A549 (cell line): ENCODE data around the gene RAD51B. TPM values are rescaled to one million over a fixed set of nuclear protein-coding genes. Genes with fewer than 3 reads are reported as not detected.

Experiments
- ATAC-seq, 2 experiments: fragments of 200-7000 bp in 1 of 2; fragments of >200 bp in 1 of 2; cut with Nextera tagmentation in 1 of 2; cut with Tn5 transposase in 1 of 2; 3 replicates each; pipeline versions ENCODE4 v1.8.0 to v1.9.1; 2018 to 2020; ENCODE audit warnings: mild to moderate bottlenecking in 1 of 2, moderate library complexity in 1 of 2
- CTCF ChIA-PET: fragments of 300-600 bp; sonication (Branson Sonifier 250); formaldehyde crosslinking; extraction: SDS; loops from one replicate; lab custom pipeline; 2021; ENCODE audit warnings: antibody characterized with exemption, inconsistent platforms; lab: Yijun Ruan, JAX
- POLR2A ChIA-PET: fragments of 350-600 bp; formaldehyde crosslinking; extraction: SDS; loops from one replicate; lab custom pipeline; 2021; ENCODE audit warnings: antibody characterized with exemption, inconsistent platforms; lab: Yijun Ruan, JAX
- DNase-seq, 2 experiments: peaks; one replicate each; pipeline versions ENCODE4 v3.0.0 to v3.0.0-alpha.2; 2011 to 2016; ENCODE audit warnings: low read depth in 1 of 2, low spot score in 1 of 2
- FAIRE-seq: peaks from 2 replicates; lab custom pipeline; 2011; peaks lifted over from hg19 to GRCh38; lab: Jason Lieb, UNC
- H3K27ac ChIP-seq, 2 experiments: fragments of >200 bp; sonication (Bioruptor Twin); formaldehyde crosslinking; 3 replicates each; pipeline ENCODE4 v1.5.1; 2016 to 2017
- H3K4me1 ChIP-seq: fragments of >200 bp; sonication (Bioruptor Twin); formaldehyde crosslinking; 3 replicates; pipeline ENCODE4 v1.6.1; 2016
- H3K4me2 ChIP-seq: fragments of >200 bp; sonication (Bioruptor Twin); formaldehyde crosslinking; 3 replicates; pipeline ENCODE4 v1.6.1; 2016
- H3K4me3 ChIP-seq: fragments of >200 bp; sonication (Bioruptor Twin); formaldehyde crosslinking; 3 replicates; pipeline ENCODE4 v1.5.1; 2016
- H3K9me3 ChIP-seq: fragments of >200 bp; sonication (Bioruptor Twin); formaldehyde crosslinking; 3 replicates; pipeline ENCODE4 v1.6.1; 2016
- BHLHE40 ChIP-seq: IDR thresholded peaks from 2 replicates; pipeline ENCODE4 v1.6.1; 2012; ENCODE audit warnings: low read depth, low read length, inconsistent platforms
- CEBPB ChIP-seq, 2 experiments: fragments of >200 bp in 1 of 2; sonication (Bioruptor Twin) in 1 of 2; formaldehyde crosslinking in 1 of 2; IDR thresholded peaks; 2 replicates each; pipeline ENCODE4 v1.6.1; 2012 to 2016
- CHD4 ChIP-seq: fragments of 200-600 bp; sonication (generic); IDR thresholded peaks from 2 replicates; pipeline ENCODE4 v1.6.1; 2016; ENCODE audit warnings: antibody characterized with exemption, mild to moderate bottlenecking, borderline replicate concordance
- CTCF ChIP-seq: fragments of >200 bp; sonication (Bioruptor Twin); formaldehyde crosslinking; IDR thresholded peaks from 3 replicates; pipeline ENCODE4 v1.5.1; 2016
- EHMT2 ChIP-seq: fragments of 200-600 bp; sonication (generic); IDR thresholded peaks from 2 replicates; pipeline ENCODE4 v1.6.1; 2016; ENCODE audit warnings: antibody characterized with exemption, low read depth, mild to moderate bottlenecking, moderate library complexity
- ELK1 ChIP-seq: fragments of 150-350 bp; IDR thresholded peaks from 2 replicates; pipeline ENCODE4 v1.6.1; 2014; ENCODE audit warnings: low read depth, mild to moderate bottlenecking, low read length
- ESRRA ChIP-seq: fragments of 150-350 bp; IDR thresholded peaks from 2 replicates; pipeline ENCODE4 v1.6.1; 2014; ENCODE audit warnings: mild to moderate bottlenecking, low read length, borderline replicate concordance
- FOSB ChIP-seq: fragments of 250-450 bp; sonication (Bioruptor Pico); IDR thresholded peaks from 2 replicates; pipeline ENCODE4 v1.5.0; 2020; ENCODE audit warnings: mild to moderate bottlenecking, moderate library complexity
- HDAC2 ChIP-seq: fragments of 200-600 bp; sonication (generic); IDR thresholded peaks from 2 replicates; pipeline ENCODE4 v1.6.1; 2016
- HES2 ChIP-seq: fragments of >200 bp; sonication (Bioruptor Twin); formaldehyde crosslinking; IDR thresholded peaks from 2 replicates; pipeline ENCODE4 v1.6.1; 2016
- HEYL ChIP-seq: fragments of 250-450 bp; sonication (Bioruptor Pico); IDR thresholded peaks from 2 replicates; pipeline ENCODE4 v1.8.0; 2021; ENCODE audit warnings: mild to moderate bottlenecking, moderate library complexity
- HOXB5 ChIP-seq: fragments of 250-450 bp; sonication (Bioruptor Pico); IDR thresholded peaks from 2 replicates; pipeline ENCODE4 v1.5.0; 2020; ENCODE audit warnings: mild to moderate bottlenecking, moderate library complexity
- JUN ChIP-seq, 2 experiments: fragments of >200 bp; sonication (Bioruptor Twin); formaldehyde crosslinking; IDR thresholded peaks; 2 replicates in 1 of 2; 3 replicates in 1 of 2; pipeline ENCODE4 v1.6.1; 2016 to 2017
- JUNB ChIP-seq: fragments of >200 bp; sonication (Bioruptor Twin); formaldehyde crosslinking; IDR thresholded peaks from 2 replicates; pipeline ENCODE4 v1.6.1; 2016
- MAZ ChIP-seq: fragments of 150-350 bp; IDR thresholded peaks from 2 replicates; pipeline ENCODE4 v1.6.1; 2014; ENCODE audit warnings: antibody characterized with exemption, low read depth, low read length, borderline replicate concordance
- MYC ChIP-seq: IDR thresholded peaks from 2 replicates; pipeline ENCODE4 v1.6.1; 2012; ENCODE audit warnings: mild to moderate bottlenecking, inconsistent platforms, low read length, improper control_type of control experiment, borderline replicate concordance
- NPAS2 ChIP-seq: fragments of 250-450 bp; sonication (Bioruptor Pico); IDR thresholded peaks from 2 replicates; pipeline ENCODE4 v1.8.0; 2022; ENCODE audit warnings: mild to moderate bottlenecking, moderate library complexity, borderline replicate concordance
- NR3C1 ChIP-seq: fragments of >200 bp; sonication (Bioruptor Twin); formaldehyde crosslinking; IDR thresholded peaks from 3 replicates; pipeline ENCODE4 v1.6.1; 2017
- PHF8 ChIP-seq: fragments of 200-600 bp; sonication (generic); IDR thresholded peaks from 2 replicates; pipeline ENCODE4 v1.6.1; 2016; ENCODE audit warnings: low read depth, mild to moderate bottlenecking, antibody characterized with exemption, moderate library complexity, borderline replicate concordance
- RAD21 ChIP-seq, 2 experiments: fragments of >200 bp in 1 of 2; sonication (Bioruptor Twin) in 1 of 2; formaldehyde crosslinking in 1 of 2; IDR thresholded peaks in 1 of 2; conservative IDR thresholded peaks in 1 of 2; 2 replicates in 1 of 2; 3 replicates in 1 of 2; pipeline ENCODE4 v1.6.1; 2012 to 2018; ENCODE audit warnings: inconsistent platforms in 1 of 2
- RCOR1 ChIP-seq: fragments of 150-350 bp; IDR thresholded peaks from 2 replicates; pipeline ENCODE4 v1.6.1; 2014; ENCODE audit warnings: antibody characterized with exemption, low read length, low read depth
- SREBF2 ChIP-seq: fragments of 450-650 bp; IDR thresholded peaks from 2 replicates; pipeline ENCODE4 v1.6.1; 2014; ENCODE audit warnings: mild to moderate bottlenecking, moderate library complexity
- TFCP2L1 ChIP-seq: fragments of 250-450 bp; sonication (Bioruptor Pico); IDR thresholded peaks from 2 replicates; pipeline ENCODE4 v1.5.0; 2021; ENCODE audit warnings: mild to moderate bottlenecking
- TP53 ChIP-seq: fragments of 250-450 bp; sonication (Bioruptor Pico); IDR thresholded peaks from 2 replicates; pipeline ENCODE4 v1.5.0; 2021; ENCODE audit warnings: mild to moderate bottlenecking, moderate library complexity
- ZC3H11A ChIP-seq: fragments of 450-650 bp; IDR thresholded peaks from 2 replicates; pipeline ENCODE4 v1.6.1; 2014; ENCODE audit warnings: antibody characterized with exemption, mild to moderate bottlenecking
- ZFP36 ChIP-seq: fragments of 450-650 bp; IDR thresholded peaks from 2 replicates; pipeline ENCODE4 v1.6.1; 2014; ENCODE audit warnings: borderline replicate concordance; ENCODE audit not compliant: partially characterized antibody
- ZSCAN20 ChIP-seq: fragments of 250-450 bp; sonication (Bioruptor Pico); IDR thresholded peaks from 2 replicates; pipeline ENCODE4 v1.8.0; 2022; ENCODE audit warnings: mild to moderate bottlenecking, moderate library complexity
- WGBS: methylation state at CpG from one replicate; pipeline ENCODE4 v1.1.6; 2017; ENCODE audit errors: missing lambda C conversion rate; 5-methylcytosine and 5-hydroxymethylcytosine counted together
- polyA plus RNA-seq, 4 experiments: library from polyadenylated mRNA; depleted of rRNA in 3 of 4; stranded (reverse); fragments of >200 nt; fragmentation: RNase III in 1 of 4; extraction: RNeasy Plus Mini Kit Qiagen cat#74134 plus additional on column Dnase treatment in 1 of 4; gene quantifications; 2 replicates in 3 of 4; 3 replicates in 1 of 4; pipeline ENCODE4 v1.2.3, GENCODE V29; 2011 to 2017
- TF ChIP-seq, protein P1 (sequence below): fragments of 250-450 bp; sonication (Bioruptor Pico); IDR thresholded peaks from 2 replicates; pipeline ENCODE4 v1.5.0; 2021; ENCODE audit warnings: mild to moderate bottlenecking, moderate library complexity, borderline replicate concordance
- TF ChIP-seq, protein P2 (sequence below): IDR thresholded peaks from 2 replicates; pipeline ENCODE4 v1.6.1; 2012; ENCODE audit warnings: low read depth, borderline replicate concordance

RAD51B gene
- polyA plus RNA-seq, 2 of the 4 experiments (the other 2 are of a cell fraction), result 7.2 to 10.8 TPM

DNA sequence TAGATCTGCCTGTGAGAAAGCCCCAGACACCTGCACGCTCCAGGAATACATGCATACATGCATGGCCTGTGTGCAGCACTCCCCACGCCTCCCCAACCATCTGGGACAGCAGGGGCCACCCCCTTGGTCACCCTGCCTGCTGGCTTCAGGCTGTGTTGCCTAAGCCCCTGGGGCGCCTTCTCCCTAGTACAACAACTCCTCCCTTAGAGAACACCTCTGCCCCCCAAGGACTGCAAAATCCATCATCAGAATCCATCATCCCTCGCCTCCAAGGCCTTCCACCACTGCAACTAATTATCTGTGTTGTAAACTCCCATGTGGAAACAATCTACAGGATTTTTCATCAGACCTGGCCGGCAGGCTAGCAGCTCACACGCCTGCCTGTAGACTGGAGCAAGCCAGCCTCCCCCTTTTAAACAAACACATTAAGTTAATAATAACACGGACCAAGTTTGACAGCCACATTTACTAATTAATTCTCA lies 936.5 kb downstream of the RAD51B start (continued):
- TF ChIP-seq PHF8, result no peak
- TF ChIP-seq TFCP2L1, result no peak
- no peak for TF ChIP-seq RAD21 (conservative IDR thresholded peaks at IDR 0.05 in 1 of 2, IDR thresholded peaks at IDR 0.05 in 1 of 2)
- TF ChIP-seq JUNB, result no peak
- no peak for TF ChIP-seq HDAC2
- TF ChIP-seq CHD4, result no peak

DNA sequence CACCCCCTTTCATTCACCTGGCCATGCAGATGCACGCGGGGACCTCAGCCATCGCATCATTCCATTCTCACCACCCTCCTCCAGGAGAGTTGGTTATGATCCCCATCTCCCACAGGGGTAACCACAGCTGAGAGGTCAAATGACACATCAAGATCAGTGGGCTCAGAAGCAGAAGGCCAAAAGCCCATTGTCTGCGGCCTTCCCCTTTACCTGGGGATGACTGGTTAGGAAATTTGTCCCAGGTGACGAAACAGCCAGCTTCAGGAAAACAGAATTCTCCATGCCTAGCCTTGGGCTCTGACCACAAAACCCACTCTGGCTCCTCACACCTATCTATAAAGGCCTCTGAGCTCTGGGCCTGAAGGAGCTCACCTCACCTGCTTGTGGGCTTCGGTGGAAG lies 937.2 kb downstream of the RAD51B start:
- Histone ChIP-seq H3K4me2 (no peak overlapping the region), H3K4me3 (no peak overlapping the region), H3K9me3 (no peaks in the 10 kb centered on the region), H3K4me1 (no peaks in the 10 kb centered on the region), H3K27ac (peak overlapping the region in 1 of 2 experiments; percentile 18; a peak in 1 of 6 replicates)
- ChIA-PET CTCF (interaction anchor here (0.8 to 1.0 kb wide), 2 partner anchors 8 to 16 kb away, joined by 3 to 4 read pairs; no protein-coding TSS in a partner anchor), POLR2A (no interaction called here)
- DNase-seq (no peak), FAIRE-seq (no peak), ATAC-seq (no peak)
- TF ChIP-seq RCOR1, result no peak
- TF ChIP-seq HEYL (CRISPR knock-in tag), result no peak
- no peak for TF ChIP-seq ESRRA
- no peak for TF ChIP-seq ZSCAN20
- no peak for TF ChIP-seq EHMT2
- no peak for TF ChIP-seq HOXB5
- no peak for TF ChIP-seq HES2
- no peak for TF ChIP-seq SREBF2
- TF ChIP-seq JUN (IDR thresholded peaks at IDR 0.05), result no peak
- TF ChIP-seq NR3C1, result no peak
- TF ChIP-seq FOSB (CRISPR knock-in tag), result no peak
- TF ChIP-seq BHLHE40, result no peak
- TF ChIP-seq ZC3H11A, result no peak
- TF ChIP-seq CEBPB (IDR thresholded peaks at IDR 0.05), result no peak
- TF ChIP-seq ZFP36, result no peak
- TF ChIP-seq RAD21 (conservative IDR thresholded peaks at IDR 0.05 in 1 of 2, IDR thresholded peaks at IDR 0.05 in 1 of 2), result no peak
- no peak for TF ChIP-seq CHD4
- WGBS, result 98% methylated on average over 6 of the region's 6 CpGs

GRCh38 chr14:68757618-68758081 lies 938.1 kb downstream of the RAD51B start:
- DNase-seq (no peak), FAIRE-seq (no peak), ATAC-seq (no peak)
- TF ChIP-seq, protein P1, sequence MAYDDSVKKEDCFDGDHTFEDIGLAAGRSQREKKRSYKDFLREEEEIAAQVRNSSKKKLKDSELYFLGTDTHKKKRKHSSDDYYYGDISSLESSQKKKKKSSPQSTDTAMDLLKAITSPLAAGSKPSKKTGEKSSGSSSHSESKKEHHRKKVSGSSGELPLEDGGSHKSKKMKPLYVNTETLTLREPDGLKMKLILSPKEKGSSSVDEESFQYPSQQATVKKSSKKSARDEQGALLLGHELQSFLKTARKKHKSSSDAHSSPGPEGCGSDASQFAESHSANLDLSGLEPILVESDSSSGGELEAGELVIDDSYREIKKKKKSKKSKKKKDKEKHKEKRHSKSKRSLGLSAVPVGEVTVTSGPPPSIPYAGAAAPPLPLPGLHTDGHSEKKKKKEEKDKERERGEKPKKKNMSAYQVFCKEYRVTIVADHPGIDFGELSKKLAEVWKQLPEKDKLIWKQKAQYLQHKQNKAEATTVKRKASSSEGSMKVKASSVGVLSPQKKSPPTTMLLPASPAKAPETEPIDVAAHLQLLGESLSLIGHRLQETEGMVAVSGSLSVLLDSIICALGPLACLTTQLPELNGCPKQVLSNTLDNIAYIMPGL (CRISPR knock-in tag), result no peak
- TF ChIP-seq TP53 (CRISPR knock-in tag) (no peak), MAZ (no peak), CTCF (no peak), EHMT2 (no peak), ESRRA (no peak), ELK1 (no peak), MYC (no peak), NPAS2 (CRISPR knock-in tag) (no peak)
- TF ChIP-seq, protein P2, sequence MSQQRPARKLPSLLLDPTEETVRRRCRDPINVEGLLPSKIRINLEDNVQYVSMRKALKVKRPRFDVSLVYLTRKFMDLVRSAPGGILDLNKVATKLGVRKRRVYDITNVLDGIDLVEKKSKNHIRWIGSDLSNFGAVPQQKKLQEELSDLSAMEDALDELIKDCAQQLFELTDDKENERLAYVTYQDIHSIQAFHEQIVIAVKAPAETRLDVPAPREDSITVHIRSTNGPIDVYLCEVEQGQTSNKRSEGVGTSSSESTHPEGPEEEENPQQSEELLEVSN, result no peak
- CTCF ChIA-PET, result interaction anchor here (0.7 to 2.1 kb wide), 5 partner anchors 9 to 994 kb away, joined by 3 to 7 read pairs (median 4); no protein-coding TSS in a partner anchor
- Histone ChIP-seq H3K4me1 (no peaks in the 10 kb centered on the region; the same call in 2 of the 3 replicates), H3K4me3 (no peak overlapping the region), H3K9me3 (no peaks in the 10 kb centered on the region), H3K4me2 (no peak overlapping the region), H3K27ac (0 out of 6 replicates have a peak overlapping the region, but pooled peaks of 1 of the 2 experiments have one; percentile 3)
- WGBS, result 93% methylated on average over 4 of the region's 4 CpGs
- POLR2A ChIA-PET, result no interaction called here
